Measurements from ENCODE around the gene PEX19.

- TF ChIP-seq CTCF (IDR thresholded peaks at IDR 0.05 in 4 of 5, conservative IDR thresholded peaks at IDR 0.05 in 1 of 5) (no peak), POLR2A (IDR thresholded peaks at IDR 0.05) (peak in 1 of 2 donors; percentile 40)
Measured at GRCh38 chr1:160261556-160261892, 23.4 kb downstream of the PEX19 start.
